Right atrium auricular region (tissue), 2 donors: ENCODE measurements around the gene PCSK5. TPM values are rescaled to one million over a fixed set of nuclear protein-coding genes. Genes with fewer than 3 reads are reported as not detected.
A peak's percentile ranks its signal among the peaks of the same experiment; 100 is the strongest.

Experiments
- DNase-seq: peaks from one replicate; pipeline ENCODE4 v3.0.0-alpha.2; 2019; ENCODE audit warnings: low spot score
- H3K27ac ChIP-seq, 2 donors: fragments of 200-600 bp; sonication (generic); 1 replicate in 1 of 2; 2 replicates in 1 of 2; pipeline ENCODE4 v1.5.1; 2016 to 2019
- H3K27me3 ChIP-seq, 2 donors: fragments of 200-600 bp; sonication (generic); one replicate each; pipeline versions ENCODE4 v1.5.1 to v1.6.0; 2017 to 2019
- H3K36me3 ChIP-seq: fragments of 200-600 bp; sonication (generic); one replicate; pipeline ENCODE4 v1.5.1; 2016
- H3K4me1 ChIP-seq, 2 donors: fragments of 200-600 bp; sonication (generic); one replicate each; pipeline versions ENCODE4 v1.5.1 to v1.6.0; 2017 to 2019
- H3K4me3 ChIP-seq, 2 donors: fragments of 200-600 bp; sonication (generic); 1 replicate in 1 of 2; 2 replicates in 1 of 2; pipeline ENCODE4 v1.5.1; 2017 to 2019; ENCODE audit warnings: mild to moderate bottlenecking in 1 of 2, moderate library complexity in 1 of 2
- H3K9me3 ChIP-seq, 2 donors: fragments of 200-600 bp; sonication (generic); one replicate each; pipeline ENCODE4 v1.5.1; 2019
- CTCF ChIP-seq, 2 donors: fragments of 200-600 bp; sonication (generic); IDR thresholded peaks; one replicate each; pipeline ENCODE4 v1.5.1; 2019; ENCODE audit warnings: antibody characterized with exemption in 2 of 2
- total RNA-seq, 2 donors: library from RNA; depleted of rRNA; stranded (reverse); fragments of >200 nt; gene quantifications; one replicate each; pipeline ENCODE4 v1.1.0, GENCODE V29; 2016

Gene PCSK5
- total RNA-seq, 2 donors from 2014 or later: 5.3 to 6.5 TPM

GRCh38 chr9:76161106-76161505 lies 270.6 kb downstream of the PCSK5 start:
- Histone ChIP-seq H3K9me3 (no peaks in the 10 kb centered on the region), H3K27me3 (no peaks in the 10 kb centered on the region), H3K4me1 (peaks cover 0 to 23% of the 10 kb centered on the region in 2 donors), H3K36me3 (no peaks in the 10 kb centered on the region), H3K27ac (no peak overlapping the region), H3K4me3 (no peak overlapping the region)
- no peak for TF ChIP-seq CTCF (IDR thresholded peaks at IDR 0.05)
- DNase-seq: no peak

DNA sequence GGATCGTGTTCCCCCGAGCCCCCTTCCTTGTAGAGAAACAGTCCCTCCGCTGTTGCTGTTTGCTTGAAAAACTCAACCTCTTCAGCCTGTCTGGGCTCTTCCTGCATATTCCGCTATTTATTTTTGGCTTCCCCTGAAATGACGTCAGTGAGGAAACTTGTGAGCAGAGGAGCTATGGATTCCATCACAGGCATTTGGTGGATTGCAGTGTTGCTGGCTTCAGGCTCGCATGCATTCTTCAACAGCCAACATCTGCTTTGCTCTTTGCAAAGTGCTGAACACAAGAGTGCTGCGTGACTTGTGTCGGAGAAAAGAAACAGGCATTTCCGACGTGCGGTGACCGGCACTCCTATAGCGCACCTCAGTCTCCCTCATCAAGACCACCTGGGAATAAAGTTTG lies 271.1 kb downstream of the PCSK5 start:
- H3K27ac ChIP-seq: peak overlapping the region in 1 of 2 donors; percentile 23
- no peak for TF ChIP-seq CTCF (IDR thresholded peaks at IDR 0.05)
- DNase-seq: no peak

DNA sequence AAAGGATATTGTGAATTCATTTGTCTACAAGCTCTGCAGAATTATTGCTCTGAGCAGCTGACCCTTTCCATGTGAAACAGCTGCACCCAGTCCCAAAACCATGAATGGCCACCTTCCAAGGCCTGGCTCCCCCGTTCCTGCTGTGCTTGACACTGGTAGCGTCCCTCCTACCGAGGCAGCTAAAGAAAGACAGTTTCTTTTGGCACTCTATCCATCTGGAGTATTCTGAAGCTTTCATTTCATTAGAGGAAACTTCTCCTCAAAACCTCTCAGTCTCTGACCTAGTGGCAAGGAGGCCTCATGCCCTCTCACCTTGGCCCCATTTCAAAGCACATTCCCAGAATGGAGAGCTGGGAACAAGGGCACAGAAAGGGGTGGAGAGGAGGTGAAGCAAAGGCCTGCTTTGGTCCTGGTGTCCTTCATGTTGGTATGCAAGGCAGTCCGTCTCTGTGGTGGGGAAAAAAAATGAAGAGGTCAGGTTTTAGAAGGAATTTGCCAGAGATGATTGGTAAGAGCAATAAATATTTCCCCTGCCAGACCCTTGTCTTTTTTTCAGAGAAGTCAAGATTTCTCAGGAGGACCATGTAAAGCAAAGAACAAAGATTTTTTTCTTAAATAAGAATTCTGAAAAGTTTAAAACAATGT lies 271.7 kb downstream of the PCSK5 start:
- no peaks in the 10 kb centered on the region for H3K27me3 ChIP-seq
- H3K4me3 ChIP-seq: no peak overlapping the region
- no peaks in the 10 kb centered on the region for H3K9me3 ChIP-seq
- peak overlapping the region in 1 of 2 donors; percentile 23 for H3K27ac ChIP-seq
- no peak for TF ChIP-seq CTCF (IDR thresholded peaks at IDR 0.05)
- H3K36me3 ChIP-seq: no peaks in the 10 kb centered on the region
- H3K4me1 ChIP-seq: peaks cover 0 to 23% of the 10 kb centered on the region in 2 donors
- no peak for DNase-seq

More for the DNA sequence above, 271.1 kb downstream of the PCSK5 start:
- Histone ChIP-seq H3K9me3 (no peaks in the 10 kb centered on the region), H3K4me1 (peaks cover 0 to 23% of the 10 kb centered on the region in 2 donors), H3K4me3 (no peak overlapping the region), H3K27me3 (no peaks in the 10 kb centered on the region), H3K36me3 (no peaks in the 10 kb centered on the region)

- H3K36me3 ChIP-seq: no peaks in the 10 kb centered on the region
- no peaks in the 10 kb centered on the region for H3K9me3 ChIP-seq
- H3K27ac ChIP-seq: peak overlapping the region in 1 of 2 donors; percentile 23
- TF ChIP-seq CTCF (IDR thresholded peaks at IDR 0.05): no peak
- no peaks in the 10 kb centered on the region for H3K27me3 ChIP-seq
- no peak overlapping the region for H3K4me3 ChIP-seq
- H3K4me1 ChIP-seq: peaks cover 0 to 23% of the 10 kb centered on the region in 2 donors
- no peak for DNase-seq
Measured at GRCh38 chr9:76162751-76163500, 272.5 kb downstream of the PCSK5 start.

- Histone ChIP-seq H3K27ac (no peak overlapping the region), H3K27me3 (no peaks in the 10 kb centered on the region), H3K4me1 (peaks cover 0 to 14% of the 10 kb centered on the region in 2 donors), H3K36me3 (peaks cover 11% of the 10 kb centered on the region), H3K9me3 (no peaks in the 10 kb centered on the region), H3K4me3 (no peak overlapping the region)
- no peak for TF ChIP-seq CTCF (IDR thresholded peaks at IDR 0.05)
- no peak for DNase-seq
Measured at GRCh38 chr9:76166526-76166925, 276.1 kb downstream of the PCSK5 start.
